ENCODE measurements around the gene SLC25A29. TPM values are rescaled to one million over a fixed set of nuclear protein-coding genes. Genes with fewer than 3 reads are reported as not detected.
"Not testable (repeated sequence)": the region's sequence is repeated elsewhere in the genome, so short reads cannot be mapped to it uniquely, and the experiment has no call there.

SLC25A29 gene
- total and polyA plus RNA-seq, 12 donors = 11.0 to 70.7 (median 23.6) TPM

DNA sequence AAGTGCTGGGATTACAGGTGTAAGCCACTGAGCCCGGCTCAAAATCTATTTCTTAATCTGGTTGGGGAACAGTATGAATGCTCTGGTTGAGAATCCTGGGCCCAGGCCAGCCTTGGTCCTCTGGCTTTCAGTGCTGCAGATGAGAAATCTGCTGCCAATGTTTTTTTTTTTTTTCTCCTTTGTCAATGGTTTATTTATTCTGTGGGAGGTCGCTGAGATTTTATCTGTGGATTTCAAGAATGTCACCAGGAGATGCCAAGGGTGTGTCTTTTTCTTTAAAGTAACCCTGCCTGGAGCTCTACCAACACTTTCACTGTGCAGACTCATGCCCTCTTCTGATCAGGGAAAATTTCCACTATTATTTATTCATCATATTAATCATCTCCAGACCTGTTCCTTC lies 3.6 kb downstream of the SLC25A29 start:
- ATAC-seq (no peak), DNase-seq (no peak)
- intact Hi-C loops (cut with DNase I) = loop anchor here in 3 of 10 donors (5.0 to 10.0 kb wide), 2 partner anchors 55 to 72 kb away; partner anchors contain the start of gene WDR25 (in 2 of the 3)
- H3K27ac ChIP-seq = peak overlapping the region in 2 of 10 donors; percentile 19 to 28
- peaks cover 0 to 7% (median 0%) of the 10 kb centered on the region in 9 donors for H3K36me3 ChIP-seq
- H3K27me3 ChIP-seq = no peaks in the 10 kb centered on the region
- WGBS, 2 donors = 42 to 43% methylated on average over 2 of the region's 2 CpGs
- H3K4me3 ChIP-seq = no peak overlapping the region
- TF ChIP-seq CTCF (IDR thresholded peaks at IDR 0.05) = no peak
- H3K9me3 ChIP-seq = no peaks in the 10 kb centered on the region
- H3K4me1 ChIP-seq = peaks cover 9 to 56% (median 41%) of the 10 kb centered on the region in 9 donors

DNA sequence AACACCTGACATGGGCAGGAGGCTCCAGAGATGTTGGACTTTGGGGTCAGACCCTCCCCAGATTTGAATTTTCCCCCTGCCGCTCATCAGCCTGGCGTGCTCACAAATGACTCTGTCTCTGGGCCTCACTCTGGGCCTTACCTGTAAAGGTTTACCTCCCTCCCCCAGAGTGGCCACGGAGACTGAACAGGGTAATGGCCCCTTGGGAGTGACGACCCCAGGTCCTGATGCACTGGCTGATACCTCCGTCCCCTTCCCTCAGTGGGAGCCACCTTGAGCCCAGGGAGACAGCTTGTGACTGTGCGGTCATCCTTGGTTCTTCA lies 7.0 kb downstream of the SLC25A29 start:
- Histone ChIP-seq H3K27me3 (no peaks in the 10 kb centered on the region), H3K36me3 (peaks cover 0 to 7% (median 0%) of the 10 kb centered on the region in 9 donors), H3K9me3 (no peaks in the 10 kb centered on the region), H3K4me3 (no peak overlapping the region), H3K4me1 (peaks cover 11 to 61% (median 37%) of the 10 kb centered on the region in 9 donors), H3K27ac (no peak overlapping the region)
- 92 to 93% methylated on average over 6 of the region's 6 CpGs for WGBS, 2 donors
- intact Hi-C loops (cut with DNase I) = no loop called here
- DNase-seq = no peak
- TF ChIP-seq CTCF (IDR thresholded peaks at IDR 0.05) = no peak
- no peak for ATAC-seq

DNA sequence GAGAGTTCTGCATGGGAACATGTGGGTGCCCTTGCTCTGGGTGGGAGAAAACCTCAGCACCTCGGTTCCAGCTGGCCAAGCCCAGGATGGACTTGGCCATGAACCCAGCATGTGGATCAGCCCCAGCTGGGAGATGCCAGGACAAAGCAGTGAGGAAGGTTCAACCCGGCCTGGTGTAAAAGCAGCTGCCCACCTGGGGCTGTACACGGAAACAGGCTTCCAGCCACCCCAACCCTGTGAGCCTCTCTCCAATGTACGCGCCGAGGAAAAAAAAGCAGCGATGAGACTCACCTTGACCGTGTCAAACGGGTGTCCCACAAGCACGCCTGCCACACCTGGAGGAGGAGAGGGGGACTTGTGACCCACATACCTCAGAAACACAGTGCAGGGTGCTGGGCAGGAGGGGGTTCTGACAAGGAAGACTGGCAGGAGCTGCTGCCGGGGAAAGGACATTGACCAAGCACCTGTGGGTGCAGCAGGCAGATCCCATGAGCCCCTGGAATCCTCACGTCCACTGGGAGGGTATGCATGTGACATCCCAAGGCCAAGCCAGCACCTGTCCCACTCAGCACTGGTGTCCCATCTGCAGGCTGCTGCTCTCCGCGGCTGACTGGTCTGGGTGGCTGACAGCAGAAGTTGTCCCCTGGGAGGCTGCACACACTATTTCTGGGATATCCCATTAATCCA lies 7.5 kb downstream of the SLC25A29 start:
- no peak overlapping the region for H3K4me3 ChIP-seq
- intact Hi-C loops (cut with DNase I) = no loop called here
- peaks cover 11 to 61% (median 37%) of the 10 kb centered on the region in 9 donors for H3K4me1 ChIP-seq
- peaks cover 0 to 7% (median 0%) of the 10 kb centered on the region in 9 donors for H3K36me3 ChIP-seq
- ATAC-seq (no peak), DNase-seq (no peak)
- 86% methylated on average over 14 of the region's 14 CpGs for WGBS, 2 donors
- H3K9me3 ChIP-seq = no peaks in the 10 kb centered on the region
- no peak for TF ChIP-seq CTCF (IDR thresholded peaks at IDR 0.05)
- peak overlapping the region in 2 of 10 donors; percentile 79 to 82 for H3K27ac ChIP-seq
- H3K27me3 ChIP-seq = no peaks in the 10 kb centered on the region

- Histone ChIP-seq H3K4me1 (peaks cover 11 to 57% (median 34%) of the 10 kb centered on the region in 9 donors), H3K27me3 (no peaks in the 10 kb centered on the region), H3K36me3 (peaks cover 0 to 14% (median 0%) of the 10 kb centered on the region in 9 donors), H3K9me3 (no peaks in the 10 kb centered on the region), H3K4me3 (peak overlapping the region in 5 of 10 donors; percentile 11 to 36 (median 29)), H3K27ac (peak overlapping the region; percentile 35 to 82 (median 70))
- TF ChIP-seq CTCF (IDR thresholded peaks at IDR 0.05) = no peak
- intact Hi-C loops (cut with DNase I) = no loop called here
- DNase-seq = peak; percentile 78 to 80
- ATAC-seq = peak; percentile 86 to 94 (median 89)
- WGBS, 2 donors = 38 to 46% methylated on average over 30 of the region's 30 CpGs
Measured at GRCh38 chr14:100297320-100298300, 8.6 kb downstream of the SLC25A29 start.

DNA sequence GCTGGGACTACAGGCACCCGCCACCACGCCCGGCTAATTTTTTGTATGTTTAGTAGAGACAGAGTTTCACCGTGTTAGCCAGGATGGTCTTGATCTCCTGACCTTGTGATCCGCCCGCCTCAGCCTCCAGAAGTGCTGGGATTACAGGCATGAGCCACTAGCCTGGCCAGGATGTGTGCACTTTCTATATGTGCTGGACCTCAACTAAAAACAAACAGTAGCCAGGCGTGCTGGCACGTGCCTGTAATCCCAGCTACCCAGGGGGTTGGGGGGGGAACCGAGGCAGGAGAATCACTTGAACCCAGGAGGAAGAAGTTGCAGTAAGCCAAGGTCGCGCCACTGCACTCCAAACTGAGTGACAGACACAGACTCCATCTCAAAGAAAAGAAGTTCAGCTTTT lies 9.5 kb downstream of the SLC25A29 start:
- H3K27ac ChIP-seq = peak overlapping the region; percentile 35 to 82 (median 70)
- H3K4me3 ChIP-seq = peak overlapping the region in 4 of 10 donors; percentile 11 to 36 (median 30)
- H3K27me3 ChIP-seq; DNase-seq; H3K9me3 ChIP-seq; intact Hi-C loops (cut with DNase I); ATAC-seq: not testable (repeated sequence)
- H3K4me1 ChIP-seq = peaks cover 11 to 53% (median 32%) of the 10 kb centered on the region in 9 donors
- 80 to 83% methylated on average over 9 to 11 of the region's 11 CpGs for WGBS, 2 donors
- H3K36me3 ChIP-seq = peaks cover 0 to 23% (median 0%) of the 10 kb centered on the region in 9 donors
